IPS-18a (cell line): ENCODE measurements around the gene MARK3.

Experiments used
- H3K27ac ChIP-seq: one replicate; pipeline ENCODE4 v1.5.1; 2013; ENCODE audit warnings: low read length
- H3K27me3 ChIP-seq: one replicate; pipeline ENCODE4 v1.6.1; 2013; ENCODE audit warnings: mild to moderate bottlenecking, low read length; ENCODE audit not compliant: control insufficient read depth, insufficient read depth
- H3K36me3 ChIP-seq: one replicate; pipeline ENCODE4 v1.6.1; 2013; ENCODE audit warnings: low read depth, low read length; ENCODE audit not compliant: control insufficient read depth
- H3K4me1 ChIP-seq: one replicate; pipeline ENCODE4 v1.6.1; 2013; ENCODE audit warnings: low read depth, low read length; ENCODE audit not compliant: control insufficient read depth
- H3K4me3 ChIP-seq: one replicate; pipeline ENCODE4 v1.5.1; 2013; ENCODE audit warnings: low read length
- H3K9ac ChIP-seq: one replicate; pipeline ENCODE4 v1.6.1; 2013; ENCODE audit warnings: mild to moderate bottlenecking, low read length, moderate library complexity
- H3K9me3 ChIP-seq: one replicate; pipeline ENCODE4 v1.6.1; 2013; ENCODE audit warnings: low read depth, low read length; ENCODE audit not compliant: control insufficient read depth

Gene MARK3

DNA sequence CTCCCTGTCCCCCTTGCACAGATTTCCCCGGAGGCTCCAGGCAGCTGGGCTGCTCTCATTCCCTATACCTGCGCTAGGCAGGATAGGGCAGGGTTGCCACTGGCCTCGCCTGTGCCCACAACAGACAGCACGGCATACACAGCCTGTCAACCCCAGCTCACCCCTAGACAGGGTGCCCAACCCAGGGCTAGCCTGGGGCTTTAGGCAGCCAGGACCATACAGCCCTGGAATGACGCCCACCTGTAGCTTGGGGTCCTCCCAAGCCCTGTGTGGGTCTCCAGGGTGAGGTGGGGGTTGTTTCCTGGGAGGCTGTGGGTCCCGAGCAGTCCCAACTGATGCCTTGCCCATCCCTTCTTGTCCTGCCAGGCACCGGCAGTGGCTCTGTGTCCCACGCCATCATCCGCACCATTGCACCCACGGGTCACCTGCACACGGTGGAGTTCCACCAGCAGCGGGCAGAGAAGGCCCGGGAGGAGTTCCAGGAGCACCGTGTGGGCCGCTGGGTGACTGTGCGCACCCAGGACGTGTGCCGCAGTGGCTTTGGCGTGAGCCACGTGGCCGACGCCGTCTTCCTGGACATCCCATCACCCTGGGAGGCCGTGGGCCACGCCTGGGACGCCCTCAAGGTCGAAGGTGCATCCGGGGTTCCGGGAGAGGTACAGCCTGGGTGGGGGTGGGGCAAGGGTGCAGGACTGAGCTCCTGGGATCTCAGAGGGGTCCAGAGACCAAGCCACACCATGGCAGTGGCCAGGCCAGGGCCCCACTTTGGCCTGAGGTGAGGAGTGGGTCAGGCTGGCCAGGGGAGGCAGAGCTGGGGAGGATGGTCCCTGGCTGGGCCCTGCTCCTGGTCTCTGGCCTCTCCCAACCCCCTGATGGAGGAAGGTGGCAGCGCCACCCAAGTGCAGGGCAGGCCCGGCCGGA, 147.3 kb downstream of the MARK3 start:
- no peaks in the 10 kb centered on the region for H3K9me3 ChIP-seq
- H3K4me3 ChIP-seq: no peak overlapping the region
- H3K27ac ChIP-seq: no peak overlapping the region
- peaks cover 4% of the 10 kb centered on the region for H3K4me1 ChIP-seq
- H3K36me3 ChIP-seq: peaks cover 6% of the 10 kb centered on the region
- H3K9ac ChIP-seq: no peak overlapping the region
- no peaks in the 10 kb centered on the region for H3K27me3 ChIP-seq

- no peaks in the 10 kb centered on the region for H3K27me3 ChIP-seq
- no peak overlapping the region for H3K9ac ChIP-seq
- H3K36me3 ChIP-seq: peaks cover 6% of the 10 kb centered on the region
- no peaks in the 10 kb centered on the region for H3K9me3 ChIP-seq
- no peak overlapping the region for H3K4me3 ChIP-seq
- H3K27ac ChIP-seq: no peak overlapping the region
- H3K4me1 ChIP-seq: peaks cover 2% of the 10 kb centered on the region
These were observed 148.2 kb downstream of the MARK3 start for GRCh38 chr14:103533137-103533998.

- no peaks in the 10 kb centered on the region for H3K4me1 ChIP-seq
- no peak overlapping the region for H3K9ac ChIP-seq
- no peaks in the 10 kb centered on the region for H3K9me3 ChIP-seq
- no peak overlapping the region for H3K4me3 ChIP-seq
- H3K27me3 ChIP-seq: no peaks in the 10 kb centered on the region
- no peak overlapping the region for H3K27ac ChIP-seq
- peaks cover 6% of the 10 kb centered on the region for H3K36me3 ChIP-seq
These were observed 148.9 kb downstream of the MARK3 start for GRCh38 chr14:103533999-103534575.

DNA sequence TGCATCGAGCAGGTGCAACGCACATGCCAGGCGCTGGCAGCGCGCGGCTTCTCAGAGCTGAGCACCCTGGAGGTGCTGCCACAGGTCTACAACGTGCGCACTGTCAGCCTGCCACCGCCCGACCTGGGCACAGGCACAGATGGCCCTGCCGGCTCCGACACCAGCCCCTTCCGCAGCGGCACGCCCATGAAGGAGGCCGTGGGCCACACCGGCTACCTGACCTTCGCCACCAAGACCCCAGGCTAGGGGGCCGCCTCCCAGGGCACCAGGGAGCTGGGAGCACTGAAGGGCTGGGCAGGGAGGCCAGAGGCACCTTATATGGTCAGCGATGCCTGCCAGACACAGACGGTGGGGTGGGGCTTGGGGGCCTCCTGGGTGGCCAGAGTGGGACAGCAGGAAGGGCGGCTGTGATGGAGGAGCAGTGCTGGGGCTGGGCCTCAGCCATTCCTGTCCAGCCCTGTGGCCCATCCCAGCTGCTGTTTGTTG, 149.4 kb downstream of the MARK3 start:
- H3K4me1 ChIP-seq: no peaks in the 10 kb centered on the region
- no peak overlapping the region for H3K4me3 ChIP-seq
- H3K9me3 ChIP-seq: no peaks in the 10 kb centered on the region
- H3K27me3 ChIP-seq: no peaks in the 10 kb centered on the region
- peaks cover 6% of the 10 kb centered on the region for H3K36me3 ChIP-seq
- no peak overlapping the region for H3K9ac ChIP-seq
- H3K27ac ChIP-seq: no peak overlapping the region

GRCh38 chr14:103535081-103535890, 150.1 kb downstream of the MARK3 start:
- no peaks in the 10 kb centered on the region for H3K27me3 ChIP-seq
- no peaks in the 10 kb centered on the region for H3K9me3 ChIP-seq
- peaks cover under 1% of the 10 kb centered on the region for H3K4me1 ChIP-seq
- no peak overlapping the region for H3K27ac ChIP-seq
- no peak overlapping the region for H3K9ac ChIP-seq
- peaks cover 6% of the 10 kb centered on the region for H3K36me3 ChIP-seq
- no peak overlapping the region for H3K4me3 ChIP-seq

- Histone ChIP-seq H3K9me3 (no peaks in the 10 kb centered on the region), H3K9ac (no peak overlapping the region), H3K4me1 (peaks cover 5% of the 10 kb centered on the region), H3K27me3 (no peaks in the 10 kb centered on the region), H3K27ac (no peak overlapping the region), H3K4me3 (no peak overlapping the region), H3K36me3 (peaks cover 6% of the 10 kb centered on the region)
These were observed 150.8 kb downstream of the MARK3 start for GRCh38 chr14:103535891-103536565.

DNA sequence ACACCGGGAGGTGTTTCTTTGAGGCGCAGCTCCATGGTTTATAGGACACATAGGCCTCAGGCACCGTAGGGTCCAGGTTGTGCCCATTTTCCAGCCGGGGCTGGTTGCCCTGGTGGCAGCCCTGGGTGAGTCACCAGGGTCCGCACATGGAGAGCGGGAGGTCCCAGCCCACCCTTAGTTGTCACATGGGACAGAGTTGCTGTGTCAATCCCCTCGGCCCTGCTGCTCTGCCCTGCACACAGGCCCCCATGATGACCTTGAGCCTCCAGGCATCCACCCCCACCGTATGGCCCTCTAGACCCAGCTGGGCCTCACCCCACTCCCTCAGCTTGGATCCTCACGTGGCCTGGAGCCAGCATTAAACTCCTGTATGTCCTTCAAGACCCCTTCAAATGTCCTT, 151.5 kb downstream of the MARK3 start:
- Histone ChIP-seq H3K4me1 (peaks cover 8% of the 10 kb centered on the region), H3K9me3 (no peaks in the 10 kb centered on the region), H3K4me3 (no peak overlapping the region), H3K9ac (no peak overlapping the region), H3K27me3 (no peaks in the 10 kb centered on the region), H3K36me3 (peaks cover 6% of the 10 kb centered on the region), H3K27ac (no peak overlapping the region)

GRCh38 chr14:103537175-103537990, 152.2 kb downstream of the MARK3 start:
- H3K4me3 ChIP-seq: no peak overlapping the region
- no peaks in the 10 kb centered on the region for H3K9me3 ChIP-seq
- H3K9ac ChIP-seq: no peak overlapping the region
- peaks cover 15% of the 10 kb centered on the region for H3K4me1 ChIP-seq
- no peaks in the 10 kb centered on the region for H3K27me3 ChIP-seq
- peaks cover 3% of the 10 kb centered on the region for H3K36me3 ChIP-seq
- no peak overlapping the region for H3K27ac ChIP-seq

DNA sequence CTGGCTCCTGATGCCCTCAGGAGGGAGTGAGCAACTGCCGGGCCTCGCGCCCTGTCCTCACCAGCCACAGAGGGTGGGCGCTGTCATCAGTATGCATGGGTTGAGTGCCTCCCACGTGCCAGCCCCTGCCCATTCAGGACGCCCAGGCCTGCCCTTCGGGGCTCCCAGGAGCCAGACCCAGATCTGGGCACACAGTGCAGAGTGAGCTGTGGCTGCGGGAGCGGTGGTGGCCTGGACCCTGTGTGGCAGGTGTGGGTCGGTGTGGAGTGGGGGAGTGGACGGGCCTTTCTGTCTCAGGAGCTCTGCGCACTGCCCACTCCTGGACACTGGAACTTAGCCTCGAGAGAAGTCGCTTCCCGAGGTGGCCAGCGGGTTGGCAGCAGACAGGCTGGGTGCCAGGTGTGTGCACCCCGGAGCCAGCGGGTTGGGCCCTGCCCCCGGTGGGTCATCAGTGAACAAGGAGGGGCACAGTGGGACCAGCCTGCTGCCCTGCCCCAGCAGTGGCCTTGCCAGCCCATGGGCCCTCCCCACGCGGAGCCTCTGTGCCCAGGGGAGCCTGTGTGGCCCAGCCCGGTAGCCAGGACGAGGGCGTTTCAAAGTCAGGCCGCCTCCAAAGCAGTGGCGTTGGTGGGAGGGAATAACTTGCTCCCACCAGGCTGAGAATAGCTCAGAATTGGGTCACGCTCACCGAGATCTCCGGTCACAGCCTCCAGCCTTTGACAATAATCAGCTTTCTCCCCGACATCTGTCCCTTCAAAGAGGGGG, 153.3 kb downstream of the MARK3 start:
- Histone ChIP-seq H3K27ac (no peak overlapping the region), H3K4me3 (no peak overlapping the region), H3K36me3 (peaks cover 3% of the 10 kb centered on the region), H3K9me3 (no peaks in the 10 kb centered on the region), H3K9ac (no peak overlapping the region), H3K4me1 (peaks cover 25% of the 10 kb centered on the region), H3K27me3 (no peaks in the 10 kb centered on the region)
